ENCODE data around the gene CA6. TPM values are rescaled to one million over a fixed set of nuclear protein-coding genes. Genes with fewer than 3 reads are reported as not detected.
"Not testable (repeated sequence)": the region's sequence is repeated elsewhere in the genome, so short reads cannot be mapped to it uniquely, and the experiment has no call there.

CA6 gene
- not detected for total RNA-seq
- long read RNA-seq, result 0 reads

DNA sequence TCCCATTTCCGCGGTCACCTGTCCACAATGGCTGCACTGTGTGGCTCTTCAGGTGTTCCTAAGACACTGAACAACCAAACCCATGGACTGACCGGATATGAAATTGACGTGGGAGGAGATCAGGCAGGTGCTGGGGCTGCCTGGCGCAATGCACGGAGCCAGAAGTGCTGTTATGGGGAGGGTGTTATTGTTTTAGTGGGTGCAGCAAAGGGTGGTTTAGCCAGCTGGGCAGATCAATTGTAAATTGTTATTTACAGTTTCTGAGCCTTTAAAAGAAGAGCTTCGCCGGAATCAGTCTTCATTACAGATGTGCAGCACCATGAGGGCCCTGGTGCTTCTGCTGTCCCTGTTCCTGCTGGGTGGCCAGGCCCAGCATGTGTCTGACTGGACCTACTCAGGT is at the start of gene CA6:
CA6 (plus strand) TSS at position 301 of the 400 bp plus-strand sequence; CDS start at position 320, 19 bp downstream.
- no peak for ATAC-seq
- intact Hi-C loops (cut with micrococcal nuclease), result no loop called here
- no peak for DNase-seq

DNA sequence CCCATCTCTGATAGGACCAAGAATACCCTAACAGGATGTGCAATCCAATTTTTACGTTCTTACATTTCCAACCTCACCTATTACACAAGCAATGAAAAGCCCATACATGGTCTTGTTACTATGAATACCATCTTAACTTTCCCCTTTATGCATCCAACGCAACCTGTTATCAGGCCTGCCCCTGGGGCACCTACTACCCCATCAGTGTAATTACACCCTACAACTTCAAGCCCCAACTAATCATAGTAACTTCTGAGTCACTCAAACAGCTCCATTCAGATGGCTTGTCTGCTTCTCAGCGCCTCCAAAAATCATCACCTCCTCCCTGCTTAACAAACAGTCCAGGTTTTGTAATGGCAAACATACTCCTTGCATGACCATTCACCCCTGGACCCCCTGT is 48.9 kb upstream of the CA6 start:
- DNase-seq; ATAC-seq; intact Hi-C loops (cut with micrococcal nuclease): not testable (repeated sequence)

DNA sequence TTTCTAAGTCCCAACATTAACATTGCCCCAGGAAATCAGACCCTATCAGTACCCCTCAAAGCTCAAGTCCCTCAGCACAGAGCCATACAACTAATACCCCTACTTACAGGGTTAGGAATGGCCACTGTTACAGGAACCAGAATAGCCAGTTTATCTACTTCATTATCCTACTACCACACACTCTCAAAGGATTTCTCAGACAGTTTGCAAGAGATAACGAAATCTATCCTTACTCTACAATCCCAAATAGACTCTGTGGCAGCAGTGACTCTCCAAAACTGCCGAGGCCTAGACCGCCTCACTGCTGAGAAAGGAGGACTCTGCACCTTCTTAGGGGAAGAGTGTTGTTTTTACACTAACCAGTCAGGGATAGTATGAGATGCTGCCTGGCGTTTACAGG is 48.2 kb upstream of the CA6 start:
- DNase-seq; intact Hi-C loops (cut with micrococcal nuclease); ATAC-seq: not testable (repeated sequence)

DNA sequence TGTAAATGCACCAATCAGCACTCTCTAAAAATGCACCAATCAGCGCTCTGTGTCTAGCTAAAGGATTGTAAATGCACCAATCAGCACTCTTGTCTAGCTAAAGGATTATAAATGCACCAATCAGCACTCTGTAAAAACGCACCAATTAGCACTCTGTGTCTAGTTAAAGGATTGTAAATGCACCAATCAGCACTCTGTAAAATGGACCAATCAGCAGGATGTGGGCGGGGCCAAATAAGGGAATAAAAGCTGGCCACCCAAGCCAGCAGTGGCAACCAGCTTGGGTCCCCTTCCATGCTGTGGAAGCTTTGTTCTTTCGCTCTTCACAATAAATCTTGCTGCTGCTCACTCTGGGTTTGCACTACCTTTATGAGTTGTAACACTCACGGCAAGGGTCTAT is 47.2 kb upstream of the CA6 start:
- intact Hi-C loops (cut with micrococcal nuclease); DNase-seq; ATAC-seq: not testable (repeated sequence)

DNA sequence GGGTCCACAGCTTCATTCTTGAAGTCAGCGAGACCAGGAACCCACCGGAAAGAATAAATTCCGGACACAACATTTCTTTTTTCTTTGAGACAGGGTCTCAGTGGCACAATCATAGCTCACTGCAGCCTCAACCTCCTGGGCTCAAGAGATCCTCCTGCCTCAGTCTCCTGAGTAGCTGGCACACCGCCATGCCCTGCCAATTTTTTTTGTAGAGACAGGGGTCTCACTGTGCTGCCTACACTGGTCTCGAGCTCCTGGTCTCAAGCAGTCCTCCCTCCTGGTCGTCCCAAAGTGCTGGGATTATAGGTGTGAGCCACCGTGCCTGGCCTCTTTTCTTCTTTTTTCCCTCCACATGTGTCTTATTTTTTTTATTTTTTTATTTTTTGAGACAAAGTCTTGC is 46.6 kb upstream of the CA6 start:
- intact Hi-C loops (cut with micrococcal nuclease), result no loop called here
- ATAC-seq (no peak), DNase-seq (no peak)

DNA sequence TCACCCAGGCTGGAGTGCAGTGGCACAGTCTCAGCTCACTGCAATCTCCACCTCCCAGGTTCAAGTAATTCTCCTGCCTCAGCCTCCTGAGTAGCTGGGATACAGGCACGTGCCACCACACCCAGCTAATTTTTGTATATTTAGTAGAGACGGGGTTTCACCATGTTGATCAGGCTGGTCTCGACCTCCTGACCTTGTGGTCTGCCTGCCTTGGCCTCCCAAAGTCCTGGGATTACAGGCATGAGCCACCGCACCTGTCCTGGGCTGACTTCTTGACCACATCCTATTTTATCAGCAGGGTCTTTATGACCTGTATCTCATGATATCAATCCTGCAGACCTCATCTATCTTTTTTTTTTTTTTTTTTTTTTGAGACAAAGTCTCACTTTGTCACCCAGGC is 45.0 kb upstream of the CA6 start:
- intact Hi-C loops (cut with micrococcal nuclease); ATAC-seq; DNase-seq: not testable (repeated sequence)

DNA sequence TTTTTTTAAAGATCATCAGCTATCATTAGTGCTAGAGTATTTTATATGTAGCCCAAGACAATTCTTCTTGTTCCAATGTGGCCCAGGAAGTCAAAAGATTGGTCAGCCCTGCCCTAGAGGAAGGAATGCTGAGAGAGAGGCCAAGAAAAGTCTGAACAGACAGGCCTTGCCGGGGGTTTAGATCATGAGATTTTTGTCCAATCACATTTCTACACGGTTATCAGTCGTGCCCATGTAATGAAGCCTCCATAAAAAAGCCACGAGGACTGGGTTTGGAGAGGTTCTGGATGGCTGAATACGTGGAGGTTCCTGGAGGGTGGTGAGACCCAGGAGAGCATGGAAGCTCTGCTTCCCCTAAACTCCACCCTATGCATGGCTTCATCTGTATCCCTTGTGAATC is 42.9 kb upstream of the CA6 start:
- no peak for ATAC-seq
- no peak for DNase-seq
- intact Hi-C loops (cut with micrococcal nuclease), result no loop called here

DNA sequence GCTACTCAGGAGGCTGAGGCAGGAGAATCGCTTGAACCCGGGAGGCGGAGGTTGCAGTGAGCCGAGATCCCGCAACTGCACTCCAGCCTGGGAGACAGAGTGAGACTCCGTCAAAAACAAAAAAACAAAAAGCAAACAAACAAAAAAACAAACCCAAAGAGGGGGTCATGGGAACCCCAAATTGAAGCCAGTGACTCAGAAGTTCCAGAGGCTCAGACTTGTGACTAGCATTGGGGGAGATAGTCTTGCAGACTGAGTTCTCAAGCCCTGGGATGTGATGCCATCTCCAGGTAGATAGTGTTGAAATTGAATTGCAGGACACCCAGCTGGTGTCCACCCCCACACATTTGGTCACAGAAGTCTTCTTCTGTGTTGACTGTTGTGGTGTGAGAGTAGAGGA is 42.3 kb upstream of the CA6 start:
- DNase-seq (no peak), ATAC-seq (no peak)
- intact Hi-C loops (cut with micrococcal nuclease), result no loop called here

DNA sequence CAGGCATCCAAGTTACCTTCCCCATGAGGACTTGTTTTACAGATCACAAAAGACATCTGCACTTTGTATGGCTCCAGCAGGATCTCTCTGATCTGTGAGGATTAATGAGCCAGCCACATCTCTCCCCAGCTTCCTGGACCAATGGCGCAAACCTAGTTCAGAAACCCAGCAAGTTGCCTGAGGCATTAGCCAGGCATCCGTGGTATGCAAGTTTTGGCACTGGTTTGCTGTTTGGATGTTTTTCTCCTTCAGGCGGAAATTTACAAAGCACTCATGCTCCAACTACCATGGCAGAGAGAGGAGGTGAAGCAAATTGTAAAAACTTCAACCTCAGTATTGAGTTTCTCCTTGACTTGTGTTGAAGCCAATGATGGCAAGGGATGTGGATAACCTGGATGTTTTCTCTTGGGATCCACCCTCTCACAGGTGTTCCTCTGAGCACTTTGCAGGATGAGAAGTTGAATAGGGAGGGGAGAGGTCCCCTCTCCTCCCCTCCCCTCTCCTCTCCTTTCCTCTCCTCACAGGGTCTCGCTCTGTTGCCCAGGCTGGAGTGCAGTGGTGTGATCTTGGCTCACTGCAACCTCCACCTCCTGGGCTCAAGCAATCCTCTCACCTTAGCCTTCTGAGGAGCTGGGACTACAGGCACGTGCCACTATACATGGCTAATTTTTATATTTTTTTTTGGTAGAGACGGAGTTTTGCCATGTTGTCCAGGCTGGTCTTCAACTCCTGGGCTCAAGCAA is 41.6 kb upstream of the CA6 start:
- intact Hi-C loops (cut with micrococcal nuclease), result no loop called here
- DNase-seq, result no peak
- ATAC-seq, result peak; percentile 73

DNA sequence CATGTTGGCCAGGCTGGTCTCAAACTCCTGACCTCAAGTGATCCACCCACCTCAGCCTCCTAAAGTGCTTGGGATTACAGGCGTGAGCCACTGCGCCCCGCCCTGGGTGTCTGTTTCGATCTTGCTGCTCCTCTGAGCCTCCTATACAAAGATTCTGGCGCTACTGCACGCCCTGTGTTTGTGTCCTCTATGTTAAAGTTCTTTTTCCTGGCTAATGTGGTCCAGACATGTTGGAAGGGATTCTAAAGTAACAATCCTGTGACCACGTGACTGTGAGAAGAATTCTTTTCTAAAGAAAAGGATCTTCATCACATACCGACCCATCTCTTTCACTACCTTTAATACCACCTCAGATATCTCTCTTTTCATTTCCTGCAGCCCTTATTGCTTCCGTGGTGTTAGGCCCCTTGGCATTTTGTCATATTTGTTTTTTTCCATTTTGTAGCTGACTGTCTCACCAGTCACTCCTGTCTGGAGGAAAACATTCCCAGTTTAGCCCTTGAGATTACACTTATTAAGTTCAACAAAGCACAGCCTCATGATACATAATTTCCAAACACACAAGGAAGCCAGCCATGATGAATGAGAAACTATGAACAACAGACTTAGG is 40.0 kb upstream of the CA6 start:
- no peak for ATAC-seq
- intact Hi-C loops (cut with micrococcal nuclease), result no loop called here
- DNase-seq, result no peak

DNA sequence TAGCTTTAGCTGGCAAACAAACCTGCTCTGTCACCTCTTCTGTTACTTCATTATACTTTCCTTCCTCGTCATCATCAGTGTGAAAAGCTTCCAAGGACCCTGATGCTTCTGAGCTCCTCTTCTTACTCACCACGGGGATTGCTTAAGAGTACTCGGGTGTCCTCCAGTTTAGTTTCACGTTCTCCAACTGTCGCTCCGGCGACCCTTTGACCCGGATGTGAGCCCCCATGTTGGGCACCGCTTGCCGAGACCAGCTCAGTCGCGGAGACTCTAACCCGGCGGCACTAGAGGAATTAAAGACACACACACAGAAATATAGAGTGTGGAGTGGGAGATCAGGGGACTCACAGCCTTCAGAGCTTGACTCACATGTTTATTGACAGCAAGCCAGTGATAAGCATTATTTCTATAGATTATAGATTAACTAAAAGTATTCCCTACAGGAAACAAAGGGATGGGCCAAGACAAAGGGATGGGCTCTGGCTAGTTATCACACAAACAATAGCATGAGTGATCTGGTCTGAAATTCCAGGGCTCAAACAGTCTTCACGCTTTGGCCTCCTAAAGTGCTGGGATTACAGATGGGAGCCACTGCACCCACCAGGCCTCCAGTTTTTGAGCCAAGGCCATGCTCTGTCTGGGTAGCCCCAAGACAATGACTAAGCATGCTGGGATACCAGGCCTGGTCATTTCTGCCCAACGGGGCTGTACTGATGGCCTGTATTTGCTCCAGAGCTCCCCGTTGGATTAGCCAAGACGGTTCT is 37.1 kb upstream of the CA6 start:
- intact Hi-C loops (cut with micrococcal nuclease), result no loop called here
- ATAC-seq (no peak), DNase-seq (no peak)

DNA sequence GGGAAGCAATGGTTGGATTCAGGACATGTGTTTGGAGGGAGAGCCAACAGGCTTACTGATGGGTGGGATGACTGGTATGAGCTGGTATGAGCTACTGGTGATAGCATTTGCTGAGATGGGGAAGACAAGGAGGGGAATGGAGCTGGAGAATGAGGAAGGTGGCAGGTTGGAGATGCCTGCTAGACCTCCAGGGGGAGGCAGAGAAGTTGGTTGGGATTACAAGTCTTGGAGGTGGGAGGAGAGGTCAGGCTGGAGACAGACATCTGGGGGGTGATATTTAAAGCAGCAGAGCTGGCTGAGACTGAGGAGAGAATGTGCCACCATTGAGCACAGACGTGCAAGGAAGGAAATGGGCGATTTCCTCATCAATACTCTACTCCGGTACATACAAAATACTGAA is 35.3 kb upstream of the CA6 start:
- DNase-seq (no peak), ATAC-seq (no peak)
- intact Hi-C loops (cut with micrococcal nuclease), result no loop called here

DNA sequence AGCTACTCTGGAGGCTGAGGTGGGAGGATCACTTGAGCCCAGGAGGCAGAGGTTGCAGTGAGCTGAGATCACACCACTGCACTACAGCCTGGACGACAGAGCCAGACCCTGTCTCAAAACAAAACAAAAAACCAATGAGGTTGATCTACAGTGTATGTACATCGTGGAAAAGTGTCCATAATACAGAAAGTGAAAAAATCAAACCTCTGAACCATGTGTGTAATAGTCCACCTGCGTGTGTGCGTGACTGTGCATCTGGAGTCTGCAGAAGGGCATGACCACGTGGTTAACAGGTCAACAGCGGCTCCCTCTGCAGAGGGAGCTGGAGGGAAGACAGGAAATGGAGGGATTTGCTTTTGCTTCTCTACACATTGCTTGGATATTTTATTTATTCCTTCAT is 34.8 kb upstream of the CA6 start:
- intact Hi-C loops (cut with micrococcal nuclease), result no loop called here
- no peak for ATAC-seq

DNA sequence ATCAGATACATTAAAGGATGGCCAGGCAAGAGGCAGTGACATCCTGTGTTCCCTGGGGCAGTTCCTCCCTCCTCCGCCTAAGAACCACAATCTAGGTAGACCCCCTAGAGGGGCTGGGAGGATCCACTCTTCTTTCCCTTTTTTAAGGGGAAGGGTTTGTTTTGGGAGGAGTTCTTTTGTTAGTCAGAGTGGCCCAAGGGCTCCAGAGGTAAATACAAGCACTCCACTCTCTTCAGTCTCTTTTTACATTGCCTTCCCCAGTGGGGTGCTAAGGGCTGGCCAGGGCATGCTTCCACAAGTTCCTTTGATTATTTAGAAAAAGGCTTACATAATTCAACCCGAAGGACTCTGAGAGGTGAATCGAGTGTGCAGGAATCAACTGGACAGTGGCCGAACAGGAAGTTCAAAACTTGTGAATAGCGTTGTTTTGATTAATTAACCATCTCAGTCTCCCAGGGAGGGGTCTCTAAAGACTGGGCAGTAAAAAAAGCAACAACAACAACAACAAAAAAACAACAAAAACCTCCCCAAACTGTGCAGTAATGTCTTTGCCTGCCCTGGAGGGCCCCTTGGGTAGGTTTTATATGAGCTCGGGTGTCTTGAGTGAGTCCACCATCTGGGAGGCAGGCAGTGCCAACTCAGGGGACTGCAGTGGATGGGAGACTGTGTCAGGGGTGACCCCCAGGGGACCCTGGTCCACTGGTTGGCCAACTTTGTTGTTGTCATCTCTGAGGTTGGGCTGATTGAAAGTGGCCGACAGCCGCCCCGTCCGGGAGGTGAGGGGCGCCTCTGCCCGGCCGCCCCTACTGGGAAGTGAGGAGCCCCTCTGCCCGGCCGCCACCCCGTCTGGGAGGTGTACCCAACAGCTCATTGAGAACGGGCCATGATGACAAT is 34.0 kb upstream of the CA6 start:
- intact Hi-C loops (cut with micrococcal nuclease), result no loop called here
- DNase-seq, result no peak
- ATAC-seq, result no peak

More for the DNA sequence above, 34.8 kb upstream of the CA6 start:
- DNase-seq, result no peak

DNA sequence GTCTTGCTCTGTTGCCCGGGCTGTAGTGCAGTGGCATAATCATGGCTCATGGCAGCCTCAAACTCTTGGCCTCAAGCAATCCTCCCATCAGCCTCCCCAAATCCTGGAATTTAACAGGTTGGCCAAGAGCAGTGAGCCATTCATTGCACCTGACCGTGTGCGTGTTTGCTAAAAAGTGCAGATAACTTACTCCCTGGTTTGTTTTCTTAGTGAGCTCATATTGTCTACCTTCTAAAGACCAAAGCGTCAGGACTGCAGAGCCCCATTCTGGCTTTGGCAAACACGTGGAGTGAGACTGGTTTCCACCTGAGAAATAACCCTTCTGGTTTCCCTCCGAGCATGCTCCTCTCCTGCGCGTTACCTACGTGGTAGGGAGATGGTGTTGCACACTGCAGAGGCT is 32.2 kb upstream of the CA6 start:
- ATAC-seq (no peak), DNase-seq (no peak)
- intact Hi-C loops (cut with micrococcal nuclease), result no loop called here

DNA sequence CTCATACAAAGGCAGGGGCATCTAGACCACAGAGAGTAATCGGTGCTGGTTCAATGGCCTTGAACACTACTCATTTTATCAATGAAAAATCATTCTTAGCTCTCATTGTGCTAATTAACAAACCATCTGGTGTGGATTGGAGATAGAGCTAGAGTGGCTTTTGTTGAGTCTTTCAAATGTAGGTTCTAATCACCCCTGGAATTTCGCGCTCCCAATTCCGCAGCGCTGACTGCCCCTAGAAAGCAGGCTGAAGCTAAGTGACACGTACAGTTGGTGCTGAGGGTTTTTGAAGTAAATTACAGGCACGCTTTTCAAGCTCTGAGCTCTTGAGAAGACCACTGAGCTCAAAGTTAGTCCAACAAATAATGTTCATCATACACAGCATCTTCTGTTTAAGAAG is 31.2 kb upstream of the CA6 start:
- no peak for DNase-seq
- ATAC-seq, result no peak
- intact Hi-C loops (cut with micrococcal nuclease), result no loop called here

DNA sequence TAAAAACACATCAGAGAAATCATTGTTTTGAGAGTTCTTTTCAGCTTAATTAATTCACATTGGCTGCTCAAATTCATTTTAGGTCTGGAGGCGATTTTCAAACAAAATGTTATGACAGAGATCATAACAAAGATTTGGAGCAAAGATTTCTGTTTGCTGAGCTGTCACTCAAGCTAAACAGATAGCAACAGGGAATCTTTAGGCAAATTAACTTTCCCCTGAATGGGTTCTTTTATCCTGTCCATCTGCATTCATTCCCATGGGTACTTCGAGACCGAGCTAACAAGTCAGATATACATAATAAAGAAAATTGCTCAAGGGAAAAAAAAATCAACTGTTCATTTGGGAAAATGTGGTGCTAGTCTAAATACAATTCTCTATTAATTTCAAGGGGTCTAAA is 30.2 kb upstream of the CA6 start:
- intact Hi-C loops (cut with micrococcal nuclease), result loop anchor here (5.0 kb wide), 1 partner anchor 72 kb away; no protein-coding TSS in a partner anchor
- ATAC-seq (no peak), DNase-seq (no peak)

DNA sequence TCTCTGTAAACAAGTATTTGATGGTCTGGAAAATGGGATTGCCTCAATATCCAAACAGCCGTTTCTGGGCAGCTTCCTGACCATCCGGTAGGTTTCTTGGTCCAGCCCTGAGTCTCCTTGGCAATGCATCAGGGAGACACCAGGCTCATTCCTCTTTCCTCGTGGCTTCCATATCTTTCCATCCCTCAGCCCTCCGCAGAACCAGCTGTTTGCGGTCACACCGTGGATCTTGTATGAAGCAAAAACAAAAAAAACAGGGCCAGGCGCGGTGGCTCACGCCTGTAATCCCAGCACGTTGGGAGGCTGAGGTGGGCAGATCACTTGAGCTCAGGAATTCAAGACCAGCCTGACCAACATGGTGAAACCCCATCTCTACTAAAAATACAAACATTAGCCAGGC is 28.1 kb upstream of the CA6 start:
- ATAC-seq, result not testable (repeated sequence)

DNA sequence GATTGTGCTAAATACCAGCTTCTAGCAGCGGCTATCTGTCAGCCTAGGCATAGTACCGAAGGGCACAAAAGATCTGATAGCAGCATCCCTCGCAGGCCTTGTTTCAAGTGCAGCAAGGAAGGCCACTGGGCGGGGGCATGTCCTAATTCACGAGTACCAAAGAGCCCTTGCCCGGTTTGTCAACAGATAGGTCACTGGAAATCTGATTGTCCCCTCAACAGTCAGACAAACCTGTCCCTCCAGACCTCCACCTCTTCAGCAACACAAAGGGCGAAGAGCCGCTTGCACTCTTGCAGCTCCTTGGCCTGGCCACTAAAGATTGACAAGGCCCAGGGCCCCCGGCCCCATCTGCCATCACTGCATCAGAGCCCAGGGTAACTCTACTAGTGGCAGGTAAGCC is 22.7 kb upstream of the CA6 start:
- intact Hi-C loops (cut with micrococcal nuclease), result no loop called here
- DNase-seq (no peak), ATAC-seq (no peak)

More for the DNA sequence above, 28.1 kb upstream of the CA6 start:
- DNase-seq, result not testable (repeated sequence)
- intact Hi-C loops (cut with micrococcal nuclease), result loop anchor here (5.0 kb wide), 1 partner anchor 70 kb away; no protein-coding TSS in a partner anchor
